Natural killer cell (primary cell): ENCODE measurements around the gene SMAP1. TPM values are rescaled to one million over a fixed set of nuclear protein-coding genes. Genes with fewer than 3 reads are reported as not detected.
A peak's percentile ranks its signal among the peaks of the same experiment; 100 is the strongest.

Source experiments
- ATAC-seq, 3 donors: fragments of 150-1000 bp in 2 of 3; fragments of 200-7000 bp in 1 of 3; cut with Tn5 transposase; 1 replicate in 1 of 3; 2 replicates in 2 of 3; pipeline ENCODE4 v1.10.0; 2021; ENCODE audit warnings: mild to moderate bottlenecking in 2 of 3, moderate library complexity in 2 of 3
- DNase-seq, 2 donors: peaks; one replicate each; pipeline versions ENCODE4 v3.0.0 to v3.0.0-alpha.2; 2013 to 2021; ENCODE audit warnings: mixed read lengths in 1 of 2
- H3K27ac ChIP-seq: one replicate; pipeline ENCODE4 v1.5.1; 2013; ENCODE audit warnings: mild to moderate bottlenecking, low read length
- H3K27me3 ChIP-seq: one replicate; pipeline ENCODE4 v1.6.1; 2013; ENCODE audit warnings: low read length; ENCODE audit not compliant: control insufficient read depth, insufficient read depth
- H3K36me3 ChIP-seq: one replicate; pipeline ENCODE4 v1.6.1; 2013; ENCODE audit warnings: low read length; ENCODE audit not compliant: control insufficient read depth, insufficient read depth
- H3K4me1 ChIP-seq: one replicate; pipeline ENCODE4 v1.6.1; 2013; ENCODE audit warnings: low read length; ENCODE audit not compliant: control insufficient read depth, insufficient read depth
- H3K4me3 ChIP-seq: one replicate; pipeline ENCODE4 v1.5.1; 2013; ENCODE audit warnings: low read length
- H3K9me3 ChIP-seq: one replicate; pipeline ENCODE4 v1.6.1; 2013; ENCODE audit warnings: low read length; ENCODE audit not compliant: control insufficient read depth, insufficient read depth
- H3K27ac Mint-ChIP-seq, 2 donors: one replicate each; pipeline ENCODE4 v1.8.0; 2022; ENCODE audit warnings: mild to moderate bottlenecking in 2 of 2, mixed read lengths in 2 of 2, moderate library complexity in 1 of 2
- H3K27me3 Mint-ChIP-seq, 2 donors: one replicate each; pipeline ENCODE4 v1.8.0; 2022; ENCODE audit warnings: low read depth in 2 of 2, mixed read lengths in 2 of 2
- H3K36me3 Mint-ChIP-seq: one replicate; pipeline ENCODE4 v1.8.0; 2022; ENCODE audit warnings: mixed read lengths
- H3K4me1 Mint-ChIP-seq, 2 donors: one replicate each; pipeline ENCODE4 v1.8.0; 2022; ENCODE audit warnings: mixed read lengths in 2 of 2
- H3K4me3 Mint-ChIP-seq: one replicate; pipeline ENCODE4 v1.8.0; 2022; ENCODE audit warnings: mild to moderate bottlenecking, moderate library complexity, mixed read lengths
- H3K9me3 Mint-ChIP-seq, 2 donors: one replicate each; pipeline ENCODE4 v1.8.0; 2022; ENCODE audit warnings: mixed read lengths in 2 of 2
- WGBS: methylation state at CpG from one replicate; pipeline ENCODE4 v1.1.7; 2013; ENCODE audit warnings: missing lambda C conversion rate; ENCODE audit not compliant: insufficient coverage; 5-methylcytosine and 5-hydroxymethylcytosine counted together
- intact Hi-C: fragments of 100-400 bp; cut with micrococcal nuclease; formaldehyde crosslinking; loops from one replicate; pipeline ENCODE4 v1.14.2; 2022
- total RNA-seq, 4 donors: library from RNA; stranded (reverse); fragments of 120-200 nt in 1 of 4; gene quantifications; one replicate each; pipeline versions ENCODE4 v1.2.3 to v1.2.4, GENCODE V29; 2013 to 2022
- TF ChIP-seq, protein P1 (sequence below): fragments of 200-600 bp; IDR thresholded peaks from one replicate; pipeline ENCODE4 v1.8.0; 2022; ENCODE audit warnings: antibody characterized with exemption

SMAP1 gene
- total RNA-seq, 3 donors from 2014 or later (not counting 1 experiment from before 2014, with no cell fraction given): 28.6 to 35.4 (median 30.6) TPM

DNA sequence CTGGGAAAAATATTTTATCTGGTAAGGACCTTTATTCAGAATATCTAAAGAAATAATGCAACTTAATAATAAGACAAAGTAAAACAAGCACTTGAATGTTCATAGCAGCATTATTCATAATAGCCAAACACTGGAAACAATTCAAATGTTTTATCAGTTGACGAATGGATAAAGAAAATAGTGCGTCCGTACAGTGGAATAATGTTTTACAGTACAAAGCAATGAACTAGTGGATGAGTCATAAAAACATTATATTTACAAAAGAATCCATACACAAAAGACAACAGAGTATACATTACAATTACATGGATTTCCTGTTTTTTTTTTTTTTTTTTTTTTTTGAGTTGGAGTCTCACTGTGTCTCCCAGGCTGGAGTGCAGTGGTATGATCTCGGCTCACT, 12.7 kb downstream of the SMAP1 start:
- Mint-ChIP-seq H3K4me1 (peaks cover 45 to 51% of the 10 kb centered on the region in 2 donors), H3K9me3 (no peaks in the 10 kb centered on the region), H3K27me3 (no peaks in the 10 kb centered on the region), H3K27ac (no peak overlapping the region), H3K4me3 (no peak overlapping the region), H3K36me3 (no peaks in the 10 kb centered on the region)
- DNase-seq (no peak), ATAC-seq (no peak)
- H3K4me3 ChIP-seq: no peak overlapping the region
- no peaks in the 10 kb centered on the region for H3K4me1 ChIP-seq
- WGBS: 87% methylated on average over 2 of the region's 4 CpGs
- H3K9me3 ChIP-seq: no peaks in the 10 kb centered on the region
- H3K27me3 ChIP-seq: no peaks in the 10 kb centered on the region
- no peak overlapping the region for H3K27ac ChIP-seq
- TF ChIP-seq, protein P1, sequence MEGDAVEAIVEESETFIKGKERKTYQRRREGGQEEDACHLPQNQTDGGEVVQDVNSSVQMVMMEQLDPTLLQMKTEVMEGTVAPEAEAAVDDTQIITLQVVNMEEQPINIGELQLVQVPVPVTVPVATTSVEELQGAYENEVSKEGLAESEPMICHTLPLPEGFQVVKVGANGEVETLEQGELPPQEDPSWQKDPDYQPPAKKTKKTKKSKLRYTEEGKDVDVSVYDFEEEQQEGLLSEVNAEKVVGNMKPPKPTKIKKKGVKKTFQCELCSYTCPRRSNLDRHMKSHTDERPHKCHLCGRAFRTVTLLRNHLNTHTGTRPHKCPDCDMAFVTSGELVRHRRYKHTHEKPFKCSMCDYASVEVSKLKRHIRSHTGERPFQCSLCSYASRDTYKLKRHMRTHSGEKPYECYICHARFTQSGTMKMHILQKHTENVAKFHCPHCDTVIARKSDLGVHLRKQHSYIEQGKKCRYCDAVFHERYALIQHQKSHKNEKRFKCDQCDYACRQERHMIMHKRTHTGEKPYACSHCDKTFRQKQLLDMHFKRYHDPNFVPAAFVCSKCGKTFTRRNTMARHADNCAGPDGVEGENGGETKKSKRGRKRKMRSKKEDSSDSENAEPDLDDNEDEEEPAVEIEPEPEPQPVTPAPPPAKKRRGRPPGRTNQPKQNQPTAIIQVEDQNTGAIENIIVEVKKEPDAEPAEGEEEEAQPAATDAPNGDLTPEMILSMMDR: no peak
- intact Hi-C loops: no loop called here
- H3K36me3 ChIP-seq: no peaks in the 10 kb centered on the region

DNA sequence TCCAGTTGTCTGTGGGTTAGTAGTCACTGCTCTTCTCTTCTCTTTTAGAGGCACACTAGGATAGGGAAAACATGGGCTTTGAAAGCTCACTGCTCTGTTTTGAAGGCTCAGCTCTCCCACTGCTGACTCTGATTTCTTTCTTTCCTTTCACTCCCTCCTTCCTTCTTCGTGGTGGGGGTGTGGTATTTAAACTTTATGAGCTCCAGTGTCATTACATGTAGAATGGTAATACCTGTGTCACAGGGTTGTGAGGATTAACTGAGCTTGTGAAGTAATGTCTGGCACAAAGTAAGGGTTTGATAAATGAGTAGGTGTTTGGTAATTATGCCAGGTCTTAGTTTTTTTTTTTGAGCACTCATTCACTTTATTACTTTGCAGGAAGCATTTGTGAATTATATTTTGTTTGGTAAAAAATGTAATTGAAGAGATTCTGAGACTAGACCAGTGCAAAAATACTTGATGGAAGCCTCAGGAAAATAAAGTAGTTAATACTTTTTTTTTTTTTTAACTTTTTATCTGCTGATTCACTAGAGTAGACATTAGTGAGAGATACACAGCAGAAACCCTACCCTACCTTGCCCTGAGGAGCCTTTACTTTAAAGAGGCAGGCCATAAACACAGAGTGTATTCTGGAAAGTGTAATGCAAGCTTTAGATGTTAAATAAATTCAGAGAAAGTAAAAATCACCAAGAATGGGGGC, 17.3 kb downstream of the SMAP1 start:
- ATAC-seq: no peak
- peaks cover 49 to 61% of the 10 kb centered on the region in 2 donors for H3K4me1 Mint-ChIP-seq
- no peaks in the 10 kb centered on the region for H3K9me3 Mint-ChIP-seq
- Histone ChIP-seq H3K27me3 (no peaks in the 10 kb centered on the region), H3K4me3 (no peak overlapping the region), H3K27ac (no peak overlapping the region), H3K4me1 (no peaks in the 10 kb centered on the region), H3K36me3 (no peaks in the 10 kb centered on the region), H3K9me3 (no peaks in the 10 kb centered on the region)
- intact Hi-C loops: loop anchor here (5.0 kb wide), 2 partner anchors 373 to 463 kb away; no protein-coding TSS in a partner anchor
- TF ChIP-seq, protein P1: no peak
- H3K27ac Mint-ChIP-seq: peak overlapping the region; percentile 16 to 53
- no peak overlapping the region for H3K4me3 Mint-ChIP-seq
- WGBS: no CpG with 5 or more reads among the region's 1 CpG
- no peaks in the 10 kb centered on the region for H3K27me3 Mint-ChIP-seq
- DNase-seq: no peak
- H3K36me3 Mint-ChIP-seq: no peaks in the 10 kb centered on the region

DNA sequence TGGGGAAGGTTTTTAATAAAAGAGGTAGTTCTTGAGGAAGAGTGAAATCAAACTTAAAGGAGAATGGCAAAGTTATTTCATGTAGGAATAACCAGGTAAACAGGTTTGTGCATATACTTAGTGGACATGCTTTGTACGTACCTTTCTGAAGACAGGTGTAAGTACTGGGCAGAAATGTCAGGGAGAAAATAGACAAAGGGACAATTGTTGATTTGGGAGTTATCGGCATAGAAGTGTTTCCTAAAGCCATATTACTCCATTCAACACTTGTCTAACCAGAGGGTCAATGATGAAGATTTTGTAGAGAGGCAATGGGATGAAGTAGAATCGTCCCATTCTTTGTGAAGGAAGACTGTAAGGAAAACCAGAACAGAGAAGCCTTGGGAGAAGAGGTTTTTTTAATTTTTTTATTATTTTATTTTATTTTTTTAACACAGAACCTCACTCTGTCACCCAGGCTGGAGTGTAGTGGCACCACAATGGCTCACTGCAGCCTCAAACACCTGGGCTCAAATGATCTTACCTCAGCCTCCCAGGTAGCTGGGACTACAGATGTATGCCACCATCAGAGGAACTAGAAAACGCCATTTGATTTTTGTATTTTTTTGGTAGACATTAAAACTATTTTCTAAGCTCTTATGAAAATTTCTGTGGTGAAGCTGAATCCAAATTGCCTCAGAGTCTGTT, 18.0 kb downstream of the SMAP1 start:
- Histone ChIP-seq H3K27ac (no peak overlapping the region), H3K36me3 (no peaks in the 10 kb centered on the region), H3K9me3 (no peaks in the 10 kb centered on the region), H3K4me3 (no peak overlapping the region), H3K4me1 (no peaks in the 10 kb centered on the region), H3K27me3 (no peaks in the 10 kb centered on the region)
- DNase-seq (no peak), ATAC-seq (no peak)
- WGBS: 93% methylated on average over 2 of the region's 4 CpGs
- intact Hi-C loops: loop anchor here (1.0 to 5.0 kb wide), 4 partner anchors 139 to 463 kb away; no protein-coding TSS in a partner anchor
- TF ChIP-seq, protein P1: no peak
- no peaks in the 10 kb centered on the region for H3K9me3 Mint-ChIP-seq
- no peaks in the 10 kb centered on the region for H3K27me3 Mint-ChIP-seq
- peak overlapping the region; percentile 16 to 53 for H3K27ac Mint-ChIP-seq
- no peaks in the 10 kb centered on the region for H3K36me3 Mint-ChIP-seq
- H3K4me3 Mint-ChIP-seq: no peak overlapping the region
- H3K4me1 Mint-ChIP-seq: peaks cover 49 to 58% of the 10 kb centered on the region in 2 donors
